Measurements from ENCODE around the gene UMODL1.

DNA sequence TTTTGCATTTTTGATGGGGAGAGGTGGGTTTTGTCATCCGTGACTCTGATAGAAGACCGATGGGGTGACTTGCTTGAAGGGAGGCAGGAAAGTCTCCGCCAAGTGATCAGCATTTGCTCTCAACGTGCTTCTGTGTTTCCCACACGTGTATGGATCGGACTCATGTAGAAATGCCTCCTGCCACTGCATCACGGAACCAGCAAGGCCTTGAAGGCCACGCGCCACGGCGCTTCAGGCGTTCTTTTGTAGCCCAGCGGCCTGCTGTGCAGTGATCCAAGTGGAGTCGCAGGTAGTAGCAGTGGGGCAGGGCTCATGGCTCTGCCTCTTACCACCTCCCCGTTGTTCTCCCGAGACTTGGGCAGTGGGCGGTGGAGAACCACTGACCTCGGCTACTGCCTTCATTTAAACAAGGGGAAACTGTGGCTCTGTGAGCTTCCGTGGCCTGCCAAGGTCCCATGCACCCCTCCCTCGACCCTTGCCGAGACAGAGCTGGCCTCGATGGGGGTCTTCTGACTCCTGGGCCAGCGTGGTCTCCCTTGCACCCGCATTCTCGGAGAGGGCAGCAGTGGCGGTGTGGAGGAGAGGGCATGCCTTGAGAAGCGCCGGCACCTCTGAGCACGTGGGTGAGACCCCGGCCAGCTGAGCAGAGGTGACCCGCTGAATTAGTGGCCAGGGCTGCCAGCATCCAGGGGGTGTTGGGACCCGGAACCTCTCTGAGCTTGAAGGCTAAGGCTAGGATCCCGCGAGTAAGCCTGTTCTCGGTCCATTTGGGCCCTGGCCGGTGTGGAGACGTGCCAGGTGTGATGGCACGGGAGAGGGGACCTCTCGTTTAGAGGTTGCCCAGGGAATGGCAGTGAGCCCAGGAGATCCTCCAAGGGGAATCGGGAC is 101.7 kb downstream of the UMODL1 start:
- TF ChIP-seq PATZ1 (CRISPR knock-in tag; IDR thresholded peaks at IDR 0.05; ENCODE audit: borderline replicate concordance) (no peak), RARB (CRISPR knock-in tag; IDR thresholded peaks at IDR 0.05) (no peak), ISL1 (CRISPR knock-in tag; IDR thresholded peaks at IDR 0.05) (no peak)
